NCI-H526 treated with DMSO at 0.1 percent for 48 hours (cell line): ENCODE data around the gene SDR42E2.
A peak's percentile ranks its signal among the peaks of the same experiment; 100 is the strongest.
"Not testable (repeated sequence)": the region's sequence is repeated elsewhere in the genome, so short reads cannot be mapped to it uniquely, and the experiment has no call there.

Source experiments
- DNase-seq: peaks from one replicate; lab custom pipeline; 2025; lab: John Stamatoyannopoulos, UW

The SDR42E2 gene

GRCh38 chr16:22161999-22162655 lies at the start of gene SDR42E2:
Gene SDR42E2, plus strand, starts transcription at chr16:22162506. Its CDS starts 3,077 bp downstream, at chr16:22165583.
- peak; percentile 3 for DNase-seq

GRCh38 chr16:22116095-22116700 lies 46.1 kb upstream of the SDR42E2 start:
- DNase-seq, result no peak

GRCh38 chr16:22117609-22118008 lies 44.7 kb upstream of the SDR42E2 start:
- no peak for DNase-seq

GRCh38 chr16:22120440-22120839 lies 41.9 kb upstream of the SDR42E2 start:
- no peak for DNase-seq

- no peak for DNase-seq
Measured at GRCh38 chr16:22122239-22122638, 40.1 kb upstream of the SDR42E2 start.

GRCh38 chr16:22123146-22123545 lies 39.2 kb upstream of the SDR42E2 start:
- no peak for DNase-seq

- DNase-seq, result no peak
Measured at GRCh38 chr16:22123759-22124490, 38.4 kb upstream of the SDR42E2 start.

GRCh38 chr16:22124583-22125284 lies 37.6 kb upstream of the SDR42E2 start:
- no peak for DNase-seq

- DNase-seq, result no peak
Measured at GRCh38 chr16:22126037-22126558, 36.2 kb upstream of the SDR42E2 start.

- not testable (repeated sequence) for DNase-seq
Measured at GRCh38 chr16:22128537-22128936, 33.8 kb upstream of the SDR42E2 start.

- no peak for DNase-seq
Measured at GRCh38 chr16:22130528-22130927, 31.8 kb upstream of the SDR42E2 start.

GRCh38 chr16:22132801-22133200 lies 29.5 kb upstream of the SDR42E2 start:
- no peak for DNase-seq

- DNase-seq, result no peak
Measured at GRCh38 chr16:22138482-22138881, 23.8 kb upstream of the SDR42E2 start.

GRCh38 chr16:22139008-22139407 lies 23.3 kb upstream of the SDR42E2 start:
- no peak for DNase-seq

GRCh38 chr16:22139732-22140131 lies 22.6 kb upstream of the SDR42E2 start:
- no peak for DNase-seq

GRCh38 chr16:22141767-22142166 lies 20.5 kb upstream of the SDR42E2 start:
- DNase-seq, result no peak

GRCh38 chr16:22144520-22144919 lies 17.8 kb upstream of the SDR42E2 start:
- DNase-seq, result no peak

- no peak for DNase-seq
Measured at GRCh38 chr16:22147853-22148252, 14.5 kb upstream of the SDR42E2 start.

- DNase-seq, result no peak
Measured at GRCh38 chr16:22151246-22151998, 10.9 kb upstream of the SDR42E2 start.

- DNase-seq, result no peak
Measured at GRCh38 chr16:22152316-22152715, 10.0 kb upstream of the SDR42E2 start.

- DNase-seq, result not testable (repeated sequence)
Measured at GRCh38 chr16:22153078-22153477, 9.2 kb upstream of the SDR42E2 start.

- DNase-seq, result no peak
Measured at GRCh38 chr16:22161401-22161800, 905 bp upstream of the SDR42E2 start.
